Epithelial cell of proximal tubule (primary cell): ENCODE data around the gene ARID4B. TPM values are rescaled to one million over a fixed set of nuclear protein-coding genes. Genes with fewer than 3 reads are reported as not detected.
A peak's percentile ranks its signal among the peaks of the same experiment; 100 is the strongest.
"Not testable (repeated sequence)": the region's sequence is repeated elsewhere in the genome, so short reads cannot be mapped to it uniquely, and the experiment has no call there.

Source experiments
- DNase-seq: peaks from one replicate; pipeline ENCODE4 v3.0.0-alpha.2; 2011; ENCODE audit warnings: low read depth
- H3K4me3 ChIP-seq: 2 replicates; pipeline ENCODE4 v1.5.1; 2011; ENCODE audit warnings: low read depth, mild to moderate bottlenecking, low read length
- total RNA-seq: library from RNA; depleted of rRNA; stranded (reverse); fragments of >200 nt; gene quantifications from 2 replicates; pipeline ENCODE4 v1.2.3, GENCODE V29; 2015
- TF ChIP-seq, protein P1 (sequence below): conservative IDR thresholded peaks from 2 replicates; pipeline ENCODE4 v1.5.1; 2012; ENCODE audit warnings: low read depth, mild to moderate bottlenecking, low read length

The ARID4B gene
- total RNA-seq, 1 donor from 2014 or later, result 13.8 TPM

DNA sequence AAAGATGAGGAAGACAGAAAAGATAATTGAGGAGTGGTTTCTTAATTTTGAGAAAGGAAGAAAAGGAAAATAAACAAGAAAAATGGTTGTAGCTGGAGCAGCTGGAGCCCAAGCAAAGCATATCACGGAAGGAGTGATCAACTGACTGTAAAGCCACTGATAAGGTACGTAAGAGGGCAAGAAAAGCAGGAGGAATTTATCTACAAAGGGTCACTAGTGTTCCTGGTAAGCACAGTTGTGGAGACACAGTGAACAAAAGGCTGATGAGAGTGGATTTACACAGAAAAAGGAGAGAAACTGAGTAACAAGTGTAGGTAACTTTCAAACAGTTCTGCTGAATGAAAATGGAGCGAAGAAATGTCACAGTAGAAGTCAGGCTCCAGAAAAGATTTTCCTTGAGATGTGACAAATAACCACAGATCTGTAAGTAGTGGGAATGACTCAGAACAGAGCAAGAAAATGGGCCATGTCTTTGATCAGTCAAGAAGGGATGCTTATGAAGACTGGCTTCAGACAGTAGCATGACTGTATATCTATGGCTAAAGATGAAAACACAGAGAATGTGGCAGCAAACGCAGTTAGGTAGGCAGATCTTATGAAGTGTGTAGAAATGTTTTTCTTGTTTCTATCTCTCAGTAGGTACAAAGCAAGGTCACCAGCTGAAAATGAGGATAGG, 121.3 kb downstream of the ARID4B start:
- no peak overlapping the region for H3K4me3 ChIP-seq
- TF ChIP-seq, protein P1, sequence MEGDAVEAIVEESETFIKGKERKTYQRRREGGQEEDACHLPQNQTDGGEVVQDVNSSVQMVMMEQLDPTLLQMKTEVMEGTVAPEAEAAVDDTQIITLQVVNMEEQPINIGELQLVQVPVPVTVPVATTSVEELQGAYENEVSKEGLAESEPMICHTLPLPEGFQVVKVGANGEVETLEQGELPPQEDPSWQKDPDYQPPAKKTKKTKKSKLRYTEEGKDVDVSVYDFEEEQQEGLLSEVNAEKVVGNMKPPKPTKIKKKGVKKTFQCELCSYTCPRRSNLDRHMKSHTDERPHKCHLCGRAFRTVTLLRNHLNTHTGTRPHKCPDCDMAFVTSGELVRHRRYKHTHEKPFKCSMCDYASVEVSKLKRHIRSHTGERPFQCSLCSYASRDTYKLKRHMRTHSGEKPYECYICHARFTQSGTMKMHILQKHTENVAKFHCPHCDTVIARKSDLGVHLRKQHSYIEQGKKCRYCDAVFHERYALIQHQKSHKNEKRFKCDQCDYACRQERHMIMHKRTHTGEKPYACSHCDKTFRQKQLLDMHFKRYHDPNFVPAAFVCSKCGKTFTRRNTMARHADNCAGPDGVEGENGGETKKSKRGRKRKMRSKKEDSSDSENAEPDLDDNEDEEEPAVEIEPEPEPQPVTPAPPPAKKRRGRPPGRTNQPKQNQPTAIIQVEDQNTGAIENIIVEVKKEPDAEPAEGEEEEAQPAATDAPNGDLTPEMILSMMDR, result no peak
- no peak for DNase-seq

DNA sequence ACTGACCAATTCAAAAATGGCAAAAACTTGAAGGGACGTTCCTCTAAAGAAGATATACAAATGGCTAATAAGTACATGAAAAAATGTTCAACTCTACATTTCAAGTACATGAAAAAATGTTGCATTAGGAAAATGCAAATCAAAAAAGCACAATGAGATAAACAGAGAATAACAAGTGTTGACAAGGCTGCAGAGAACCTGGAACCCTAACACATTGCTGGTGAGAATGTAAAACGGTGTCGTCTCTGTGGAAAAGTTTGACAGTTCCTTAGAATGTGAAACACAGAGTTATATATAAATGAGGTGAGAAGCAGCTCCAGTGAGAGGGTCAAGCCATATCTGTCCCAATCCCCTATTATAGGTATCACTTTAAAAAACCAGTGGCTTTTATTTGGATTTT, 122.3 kb downstream of the ARID4B start:
- TF ChIP-seq, protein P1, result no peak
- no peak overlapping the region for H3K4me3 ChIP-seq
- no peak for DNase-seq

DNA sequence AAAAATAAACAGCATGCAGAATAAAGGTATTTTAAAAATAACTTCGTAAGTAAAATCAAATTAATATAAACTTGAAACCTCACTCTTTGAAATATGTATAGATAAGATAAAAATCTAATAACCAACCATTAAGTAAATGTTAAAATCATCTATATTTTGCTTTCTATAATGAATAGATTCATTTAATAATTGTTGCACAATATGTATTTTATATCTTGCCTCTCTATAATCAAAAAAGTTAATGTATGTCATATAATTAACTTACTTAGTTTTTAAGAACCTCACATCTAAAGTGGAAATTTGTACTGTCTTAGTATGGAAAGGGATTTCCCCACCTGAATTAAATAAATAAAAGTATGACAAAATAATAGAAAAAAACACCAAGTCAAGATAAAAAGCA, 124.6 kb downstream of the ARID4B start:
- no peak overlapping the region for H3K4me3 ChIP-seq
- no peak for DNase-seq
- TF ChIP-seq, protein P1, result no peak

DNA sequence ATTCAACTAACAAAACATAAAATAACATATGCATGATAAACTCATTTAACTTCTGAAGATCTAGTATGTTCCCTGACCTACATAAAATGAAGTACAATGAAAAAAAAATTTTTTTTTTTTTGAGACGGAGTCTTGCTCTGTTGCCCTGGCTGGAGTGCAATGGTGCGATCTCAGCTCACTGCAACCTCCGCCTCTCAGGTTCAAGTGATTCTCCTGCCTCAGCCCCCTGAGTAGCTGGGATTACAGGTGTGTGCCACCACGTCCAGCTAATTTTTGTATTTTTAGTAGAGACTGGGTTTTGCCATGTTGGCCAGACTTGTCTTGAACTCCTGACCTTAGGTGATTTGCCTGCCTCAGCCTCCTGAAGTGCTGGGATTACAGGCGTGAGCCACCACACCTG, 125.5 kb downstream of the ARID4B start:
- not testable (repeated sequence) for H3K4me3 ChIP-seq, DNase-seq

DNA sequence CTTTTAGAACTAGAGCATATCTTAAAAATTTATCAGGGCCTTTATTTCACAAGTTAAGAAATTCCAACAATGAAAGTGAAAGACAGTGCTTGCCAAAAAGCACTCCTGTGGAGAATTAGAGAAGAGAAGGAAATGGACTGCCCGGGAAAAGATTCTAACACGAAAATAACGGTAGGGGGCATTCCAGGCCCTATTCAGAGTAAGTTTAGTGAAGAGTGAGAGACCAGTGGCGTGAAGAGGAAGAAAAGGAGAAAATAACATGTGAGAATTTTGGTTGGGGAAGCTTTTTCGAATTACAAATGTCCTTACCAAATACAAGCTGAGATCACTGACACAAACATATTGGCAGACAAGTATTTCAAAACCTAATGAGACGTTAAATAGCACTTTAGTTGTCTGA, 128.5 kb downstream of the ARID4B start:
- H3K4me3 ChIP-seq, result no peak overlapping the region
- DNase-seq, result no peak
- TF ChIP-seq, protein P1, result peak; percentile 38

DNA sequence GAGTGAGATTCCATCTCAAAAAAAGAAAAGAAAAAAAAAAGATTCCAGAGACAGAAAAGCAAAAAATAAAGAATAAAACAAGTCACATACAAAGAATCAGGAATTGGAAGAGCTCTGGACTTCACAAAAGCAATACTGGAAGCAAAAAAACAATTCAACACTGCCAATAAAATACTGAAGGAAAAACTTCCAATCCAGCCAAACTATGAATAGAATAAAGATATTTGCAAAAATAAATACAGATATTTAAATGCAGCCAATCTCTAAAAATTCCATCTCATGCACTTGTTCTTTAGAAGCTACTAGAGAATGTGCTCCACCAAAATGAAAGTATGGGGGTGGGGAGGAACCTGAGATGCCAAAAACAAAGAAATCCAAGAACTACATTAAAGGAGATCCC, 137.5 kb downstream of the ARID4B start:
- no peak overlapping the region for H3K4me3 ChIP-seq
- no peak for DNase-seq
- TF ChIP-seq, protein P1, result no peak

DNA sequence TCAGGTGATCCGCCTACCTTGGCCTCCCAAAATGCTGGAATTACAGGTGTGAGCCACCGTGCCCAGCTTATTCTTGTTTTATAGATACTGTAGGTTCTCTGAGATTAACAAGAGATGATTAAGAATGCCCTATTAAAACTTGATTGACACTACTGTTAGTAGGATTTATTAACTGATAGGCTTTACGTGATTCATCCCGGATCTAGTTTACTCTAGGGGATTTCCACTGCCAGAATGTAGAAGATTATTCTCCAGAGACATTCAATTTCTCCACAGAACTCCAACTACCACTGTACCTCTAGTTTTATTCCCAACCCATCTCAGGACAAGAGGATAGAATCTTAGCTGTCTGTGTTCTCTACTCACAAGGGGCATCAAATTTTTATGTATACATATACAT, 140.7 kb downstream of the ARID4B start:
- H3K4me3 ChIP-seq, result no peak overlapping the region
- DNase-seq, result no peak
- TF ChIP-seq, protein P1, result no peak
